Renal cortex interstitium (tissue), 11 donors: ENCODE data around the gene RCC1. TPM values are rescaled to one million over a fixed set of nuclear protein-coding genes. Genes with fewer than 3 reads are reported as not detected.
"Not testable (repeated sequence)": the region's sequence is repeated elsewhere in the genome, so short reads cannot be mapped to it uniquely, and the experiment has no call there.

Experiments used
- DNase-seq, 11 donors: peaks; one replicate each; pipeline ENCODE4 v3.0.0-alpha.2; 2013; ENCODE audit warnings: low read depth in 9 of 11, low spot score in 4 of 11; ENCODE audit errors: extremely low read depth in 1 of 11
- polyA plus RNA-seq, 3 donors: library from polyadenylated mRNA; unstranded; fragments of 120-200 nt; gene quantifications; one replicate each; pipeline ENCODE4 v1.2.1, GENCODE V29; 2013; ENCODE audit not compliant: insufficient read length in 3 of 3

The RCC1 gene
- polyA plus RNA-seq, 3 donors: 30.8 to 39.7 (median 31.7) TPM

DNA sequence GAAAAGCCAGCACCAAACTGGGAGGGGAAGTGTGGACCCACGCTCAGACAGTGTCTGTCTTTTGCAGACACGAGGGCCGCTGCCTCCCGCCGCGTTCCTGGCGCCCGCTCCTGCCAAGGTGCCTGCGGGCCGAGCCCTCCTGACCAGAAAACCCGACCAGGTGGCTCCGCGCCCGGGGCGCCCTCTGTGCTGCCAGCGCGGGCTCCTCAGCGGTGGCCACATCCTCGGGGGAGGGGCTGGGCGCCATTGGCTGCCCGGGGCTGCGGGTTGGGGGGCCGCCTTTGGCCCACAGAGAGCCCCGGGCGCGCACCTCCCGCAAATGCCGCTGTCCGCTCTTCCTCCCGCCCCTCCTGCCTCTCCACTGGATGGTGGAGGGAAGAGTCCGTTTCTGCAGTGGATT is 24.6 kb downstream of the RCC1 start:
- DNase-seq: no peak

- no peak for DNase-seq
These were observed 28.8 kb downstream of the RCC1 start for GRCh38 chr1:28534671-28535070.

DNA sequence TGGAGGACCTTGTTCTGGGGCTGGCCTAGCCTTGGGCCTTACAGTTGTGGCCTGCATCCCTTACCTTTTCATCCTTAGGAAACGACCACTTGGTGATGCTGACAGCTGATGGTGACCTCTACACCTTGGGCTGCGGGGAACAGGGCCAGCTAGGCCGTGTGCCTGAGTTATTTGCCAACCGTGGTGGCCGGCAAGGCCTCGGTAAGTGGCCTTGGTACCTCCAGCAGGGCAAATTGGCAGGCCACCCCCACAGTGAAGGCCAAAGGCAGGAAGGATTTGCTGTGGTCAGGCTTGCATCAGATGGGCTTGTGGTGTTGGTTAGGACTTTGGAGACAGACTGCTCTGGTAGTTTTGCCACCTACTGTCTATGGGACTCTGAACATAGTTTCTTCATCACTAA is 29.3 kb downstream of the RCC1 start:
- DNase-seq: no peak

- DNase-seq: no peak
These were observed 31.8 kb downstream of the RCC1 start for GRCh38 chr1:28537457-28538199.

DNA sequence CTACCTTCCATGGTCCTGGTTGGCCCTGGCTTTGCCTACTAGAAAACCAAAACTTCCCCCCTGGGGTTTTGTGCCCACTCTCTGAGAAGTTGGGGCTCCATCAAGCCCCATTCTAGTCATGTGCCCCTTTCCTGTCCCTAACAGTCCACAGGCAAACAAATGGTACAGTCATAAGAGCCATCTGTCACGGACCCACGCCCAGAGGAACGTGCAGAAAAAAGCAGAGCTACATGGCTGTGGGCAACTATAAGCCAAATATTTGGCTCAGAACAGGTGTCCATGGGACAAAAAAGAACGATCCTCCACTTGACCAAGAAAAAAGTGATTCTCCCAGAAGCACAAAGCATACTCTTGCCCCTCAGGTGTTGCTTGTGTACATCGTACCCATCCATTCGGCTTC is 32.4 kb downstream of the RCC1 start:
- DNase-seq: no peak

GRCh38 chr1:28540651-28541050 is 34.8 kb downstream of the RCC1 start:
- no peak for DNase-seq

- not testable (repeated sequence) for DNase-seq
These were observed 35.7 kb downstream of the RCC1 start for GRCh38 chr1:28541414-28542015.

- DNase-seq: no peak
These were observed 39.4 kb downstream of the RCC1 start for GRCh38 chr1:28545246-28545628.

GRCh38 chr1:28548318-28548717 is 42.5 kb downstream of the RCC1 start:
- DNase-seq: no peak

DNA sequence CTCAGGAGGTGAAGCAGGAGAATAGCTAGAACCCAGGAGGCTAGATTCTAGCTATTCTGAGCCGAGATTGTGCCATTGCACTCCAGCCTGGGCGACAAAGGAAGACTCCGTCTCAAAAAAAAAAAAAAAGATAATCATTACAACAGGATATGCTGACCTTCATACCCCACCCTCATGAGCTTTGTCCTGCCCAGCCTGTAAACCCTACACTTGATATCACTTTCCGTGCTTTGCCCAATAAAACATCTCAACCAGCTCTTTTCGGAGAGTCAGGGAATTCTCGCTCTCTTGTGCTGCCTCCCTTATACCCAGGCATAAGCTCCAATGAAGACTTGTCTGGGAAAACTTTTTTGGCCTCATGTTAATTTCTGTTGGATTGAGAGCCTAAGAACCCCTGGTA is 45.5 kb downstream of the RCC1 start:
- no peak for DNase-seq

DNA sequence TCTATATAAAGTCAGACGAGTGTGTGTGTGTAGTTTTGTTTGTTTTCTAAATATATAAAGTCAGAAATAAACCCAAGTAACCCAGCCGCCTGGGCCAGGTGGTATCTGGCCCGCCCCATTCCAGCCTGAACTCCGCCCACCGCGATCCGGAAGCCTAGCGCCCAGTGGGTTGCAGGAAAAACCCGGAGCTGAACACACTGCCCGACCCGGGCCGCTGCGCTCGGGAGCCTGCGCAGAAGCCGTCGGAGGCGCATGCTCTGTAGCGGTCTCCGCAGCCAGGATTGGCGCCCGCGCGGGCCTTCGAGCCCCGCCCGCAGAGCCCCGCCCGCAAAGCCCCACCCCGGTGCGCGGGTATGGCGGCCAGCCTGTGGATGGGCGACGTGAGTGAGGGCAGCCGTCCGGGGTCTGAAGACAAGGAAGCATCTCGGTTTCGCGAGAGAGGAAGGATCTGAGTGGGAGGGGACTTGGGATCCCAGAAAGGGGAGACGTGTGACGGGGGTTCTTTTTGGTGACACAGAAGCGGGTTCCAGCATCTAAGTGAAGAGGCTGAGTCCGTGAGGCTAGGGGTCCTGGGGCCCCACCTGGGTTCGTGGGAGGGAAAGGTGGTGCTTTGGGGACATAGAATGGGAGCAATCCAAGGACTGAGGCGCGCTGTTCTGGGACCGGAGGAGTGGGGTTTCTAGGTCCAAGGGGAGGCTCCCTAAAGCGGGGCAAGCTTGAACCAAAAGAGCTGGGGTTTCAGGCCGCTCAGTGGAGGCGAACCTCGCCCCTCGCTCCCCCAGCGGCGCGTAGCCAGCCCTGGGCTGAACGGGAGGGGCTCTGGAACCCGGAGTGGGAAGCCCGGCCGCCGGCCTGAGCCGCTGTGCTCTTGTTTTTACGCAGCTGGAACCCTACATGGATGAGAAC is 47.2 kb downstream of the RCC1 start, which contains the start of gene TRNAU1AP:
TSS of gene TRNAU1AP (plus strand) at position 328 of the 906 bp plus-strand sequence. CDS start at position 354, 26 bp downstream.
- DNase-seq: peak; percentile 87 to 97 (median 94)

- no peak for DNase-seq
These were observed 55.0 kb downstream of the RCC1 start for GRCh38 chr1:28560886-28561285.

DNA sequence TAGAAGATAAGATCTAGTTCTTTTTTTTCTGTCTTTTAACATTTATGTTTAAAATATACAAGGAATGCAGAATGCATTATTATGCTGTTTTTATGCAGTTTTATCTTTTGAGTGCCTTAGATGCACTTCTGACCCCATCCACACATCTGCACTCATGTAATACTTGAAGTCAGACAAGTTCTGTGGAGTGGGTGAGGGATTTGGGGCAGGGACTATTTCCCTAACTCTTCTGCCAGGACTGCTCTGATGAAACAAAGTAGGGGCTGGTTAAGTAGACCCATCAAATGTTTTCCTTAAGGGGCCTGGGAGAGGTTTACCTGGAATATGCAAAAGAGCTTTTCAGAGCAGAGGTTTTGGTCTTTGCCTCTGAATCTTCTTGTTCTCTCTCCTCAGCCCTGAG is 58.5 kb downstream of the RCC1 start:
- DNase-seq: no peak

DNA sequence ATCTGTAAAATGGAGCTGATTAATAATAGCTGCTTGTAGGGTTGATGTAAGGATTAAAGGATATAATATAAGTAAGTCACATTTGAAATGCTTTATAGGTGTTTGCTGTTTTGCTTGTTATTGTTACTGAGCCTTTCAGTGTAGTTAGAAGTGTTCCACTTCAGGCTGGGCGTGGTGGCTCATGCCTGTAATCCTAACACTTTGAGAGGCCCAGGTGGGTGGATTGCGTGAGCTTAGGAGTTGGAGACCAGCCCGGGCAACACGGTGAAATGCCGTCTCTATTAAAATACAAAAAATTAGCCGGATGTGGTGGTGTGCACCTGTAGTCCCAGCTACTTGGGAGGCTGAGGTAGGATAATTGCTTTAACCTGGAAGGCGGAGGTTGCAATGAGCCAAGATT is 59.2 kb downstream of the RCC1 start:
- DNase-seq: no peak

DNA sequence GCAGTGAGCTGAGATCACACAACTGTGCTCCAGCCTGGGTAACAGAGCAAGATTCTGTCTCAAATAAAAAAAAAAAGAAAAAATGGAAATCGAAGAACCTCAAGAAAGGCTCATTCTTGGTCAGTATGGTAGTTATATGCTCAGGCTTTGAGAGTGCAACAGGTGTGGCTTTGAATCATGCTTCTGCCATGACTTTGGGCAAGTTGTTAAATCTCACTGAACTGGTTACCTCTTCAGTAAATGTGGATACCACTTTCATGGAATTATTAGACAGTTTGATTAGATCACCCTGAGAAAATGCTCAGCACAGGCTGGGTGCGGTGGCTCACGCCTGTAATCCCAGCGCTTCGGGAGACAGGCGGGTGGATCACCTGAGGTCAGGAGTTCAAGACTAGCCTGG is 59.9 kb downstream of the RCC1 start:
- no peak for DNase-seq

DNA sequence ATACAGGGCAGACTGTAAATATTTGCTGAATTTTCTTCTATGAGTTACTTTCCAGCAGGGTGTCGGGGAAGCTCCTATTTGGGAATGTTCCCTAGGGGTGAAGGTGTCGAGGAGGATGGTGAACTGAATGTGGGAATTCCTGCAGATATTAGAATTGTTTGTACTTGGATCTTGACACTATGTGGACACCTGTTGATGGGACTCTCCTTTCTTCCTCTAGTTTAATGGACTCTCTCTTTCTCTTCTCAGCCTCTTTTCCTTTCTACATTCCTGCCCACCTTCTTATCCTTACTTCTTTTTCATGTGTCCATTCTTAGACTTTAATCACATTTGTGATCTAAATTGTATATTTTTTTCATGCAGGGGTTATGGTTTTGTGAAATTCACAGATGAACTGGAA is 61.1 kb downstream of the RCC1 start:
- no peak for DNase-seq

DNA sequence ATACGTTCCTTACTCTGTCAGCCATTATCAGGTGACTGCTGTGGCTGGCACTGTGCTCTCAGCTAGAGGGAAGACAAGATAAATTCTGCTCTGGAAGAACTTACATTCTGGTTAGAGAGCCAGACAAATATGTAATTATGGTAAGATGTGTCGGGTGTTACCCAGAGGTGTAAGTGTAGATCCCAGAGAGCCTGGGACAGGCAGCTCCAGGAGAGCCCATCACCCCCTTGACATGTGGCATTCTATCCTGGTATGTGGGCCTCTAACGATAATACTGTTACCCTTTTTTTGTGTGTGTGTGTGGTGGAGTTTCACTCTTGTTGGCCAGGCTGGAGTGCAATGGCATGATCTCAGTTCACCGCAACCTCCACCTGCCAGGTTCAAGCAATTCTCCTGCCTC is 66.1 kb downstream of the RCC1 start:
- DNase-seq: no peak

GRCh38 chr1:28572891-28573290 is 67.0 kb downstream of the RCC1 start:
- DNase-seq: not testable (repeated sequence)

DNA sequence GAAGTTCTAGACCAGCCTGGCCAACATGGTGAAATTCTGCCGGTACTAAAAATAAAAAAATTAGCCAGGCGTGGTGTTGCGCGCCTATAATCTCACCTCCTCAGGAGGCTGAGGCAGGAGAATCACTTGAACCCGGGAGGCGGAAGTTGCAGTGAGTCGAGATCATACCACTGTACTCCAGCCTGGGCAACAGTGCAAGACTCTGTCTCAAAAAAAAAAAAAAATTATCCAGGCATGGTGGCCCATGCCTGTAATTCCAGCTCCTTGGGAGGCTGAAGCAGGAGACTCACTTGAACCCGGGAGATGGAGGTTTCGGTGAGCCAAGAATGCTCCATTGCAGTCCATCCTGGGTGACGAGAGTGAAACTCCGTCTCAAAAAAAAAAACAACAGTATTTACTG is 67.7 kb downstream of the RCC1 start:
- DNase-seq: no peak
